IPS-NIHi7 (cell line): ENCODE results near the gene AUP1.
"Not testable (repeated sequence)": the region's sequence is repeated elsewhere in the genome, so short reads cannot be mapped to it uniquely, and the experiment has no call there.

ENCODE experiments used
- DNase-seq: peaks from one replicate; pipeline ENCODE4 v3.0.0; 2012; ENCODE audit warnings: mixed read lengths; ENCODE audit errors: extremely low spot score

The AUP1 gene, protein sequence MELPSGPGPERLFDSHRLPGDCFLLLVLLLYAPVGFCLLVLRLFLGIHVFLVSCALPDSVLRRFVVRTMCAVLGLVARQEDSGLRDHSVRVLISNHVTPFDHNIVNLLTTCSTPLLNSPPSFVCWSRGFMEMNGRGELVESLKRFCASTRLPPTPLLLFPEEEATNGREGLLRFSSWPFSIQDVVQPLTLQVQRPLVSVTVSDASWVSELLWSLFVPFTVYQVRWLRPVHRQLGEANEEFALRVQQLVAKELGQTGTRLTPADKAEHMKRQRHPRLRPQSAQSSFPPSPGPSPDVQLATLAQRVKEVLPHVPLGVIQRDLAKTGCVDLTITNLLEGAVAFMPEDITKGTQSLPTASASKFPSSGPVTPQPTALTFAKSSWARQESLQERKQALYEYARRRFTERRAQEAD

DNA sequence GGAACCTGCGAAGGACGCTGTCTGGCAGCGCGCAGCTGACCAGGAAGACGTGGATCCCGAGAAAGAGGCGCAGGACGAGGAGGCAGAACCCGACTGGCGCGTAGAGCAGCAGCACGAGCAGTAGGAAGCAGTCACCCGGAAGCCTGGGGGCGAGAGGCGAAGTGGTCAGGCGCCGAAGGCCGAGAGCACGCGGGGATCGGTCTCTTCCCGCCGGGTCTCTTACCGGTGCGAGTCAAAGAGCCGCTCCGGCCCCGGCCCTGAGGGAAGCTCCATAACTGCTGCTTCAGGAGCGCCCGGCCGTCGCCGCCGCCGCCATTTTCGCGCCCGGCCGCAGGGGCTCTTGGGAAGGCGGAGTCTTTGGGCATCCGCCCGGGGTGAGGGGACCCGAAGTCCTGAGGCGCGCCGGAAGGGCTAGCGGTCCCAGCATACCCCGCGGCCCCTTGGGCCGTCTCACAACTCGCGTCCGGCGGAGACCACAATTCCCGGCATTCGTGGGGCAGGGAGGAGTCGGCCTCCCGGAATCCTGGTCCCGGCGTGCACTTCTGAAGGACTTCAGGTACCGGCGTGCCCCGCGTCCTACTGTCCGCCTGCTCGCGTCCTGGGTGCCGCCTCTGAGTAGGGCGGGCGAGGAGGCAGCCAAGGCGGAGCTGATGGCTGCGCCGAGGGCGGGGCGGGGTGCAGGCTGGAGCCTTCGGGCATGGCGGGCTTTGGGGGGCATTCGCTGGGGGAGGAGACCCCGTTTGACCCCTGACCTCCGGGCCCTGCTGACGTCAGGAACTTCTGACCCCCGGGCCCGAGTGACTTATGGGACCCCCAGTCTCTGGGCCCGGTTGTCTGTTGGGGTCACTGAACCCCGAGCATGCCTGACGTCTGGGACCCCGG lies at the start of gene AUP1, which contains the start of gene HTRA2:
Gene AUP1, minus strand, starts transcription at position 350 of the 882 bp plus-strand sequence. Its CDS starts 77 bp downstream, at position 273.
Gene HTRA2, plus strand, starts transcription at position 577 of the 882 bp plus-strand sequence. Its CDS starts 74 bp downstream, at position 651.
- peak; percentile 99 for DNase-seq

- DNase-seq = no peak
These were observed 48.9 kb upstream of the AUP1 start for GRCh38 chr2:74578408-74578807.

DNA sequence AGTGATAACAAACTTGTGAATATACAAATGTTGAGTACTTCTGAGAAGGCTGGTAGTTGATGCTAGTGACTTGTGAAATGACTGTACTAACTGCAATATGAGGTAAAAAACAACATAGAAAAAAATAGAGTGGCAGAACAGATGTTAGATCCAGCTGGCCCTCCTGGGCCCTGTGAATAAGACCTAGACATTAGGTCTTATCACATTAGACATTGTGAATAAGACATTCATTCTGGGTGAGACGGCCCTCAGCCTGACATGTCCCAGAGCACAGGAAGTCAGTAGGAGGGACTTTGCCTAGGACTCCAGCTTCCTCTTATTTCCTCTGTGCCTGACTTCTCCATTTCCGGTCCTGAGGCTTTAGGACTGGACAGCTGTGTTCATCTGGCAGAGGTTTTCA lies 47.9 kb upstream of the AUP1 start:
- DNase-seq = no peak

DNA sequence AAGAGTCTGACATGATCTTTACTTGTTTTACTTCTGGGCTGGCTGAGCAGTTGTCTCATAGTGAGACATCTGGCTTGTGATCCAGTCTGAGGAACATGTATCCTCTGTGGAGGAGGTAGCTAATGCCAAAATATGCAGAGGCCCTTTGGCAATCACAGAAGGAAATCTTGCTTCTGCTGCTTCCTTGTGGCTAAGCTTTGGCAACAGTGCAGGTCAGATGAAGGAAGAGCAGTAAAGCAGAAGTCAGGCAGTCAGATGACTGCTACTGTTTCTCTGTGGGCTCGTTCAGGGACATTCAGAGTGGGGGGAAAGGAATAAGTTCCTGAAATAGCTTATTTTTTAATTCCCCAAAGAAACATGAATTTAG lies 47.3 kb upstream of the AUP1 start:
- DNase-seq = no peak

GRCh38 chr2:74576211-74576862 lies 46.8 kb upstream of the AUP1 start:
- DNase-seq = no peak

- DNase-seq = no peak
These were observed 45.8 kb upstream of the AUP1 start for GRCh38 chr2:74575320-74575719.

- DNase-seq = no peak
These were observed 44.4 kb upstream of the AUP1 start for GRCh38 chr2:74573747-74574562.

DNA sequence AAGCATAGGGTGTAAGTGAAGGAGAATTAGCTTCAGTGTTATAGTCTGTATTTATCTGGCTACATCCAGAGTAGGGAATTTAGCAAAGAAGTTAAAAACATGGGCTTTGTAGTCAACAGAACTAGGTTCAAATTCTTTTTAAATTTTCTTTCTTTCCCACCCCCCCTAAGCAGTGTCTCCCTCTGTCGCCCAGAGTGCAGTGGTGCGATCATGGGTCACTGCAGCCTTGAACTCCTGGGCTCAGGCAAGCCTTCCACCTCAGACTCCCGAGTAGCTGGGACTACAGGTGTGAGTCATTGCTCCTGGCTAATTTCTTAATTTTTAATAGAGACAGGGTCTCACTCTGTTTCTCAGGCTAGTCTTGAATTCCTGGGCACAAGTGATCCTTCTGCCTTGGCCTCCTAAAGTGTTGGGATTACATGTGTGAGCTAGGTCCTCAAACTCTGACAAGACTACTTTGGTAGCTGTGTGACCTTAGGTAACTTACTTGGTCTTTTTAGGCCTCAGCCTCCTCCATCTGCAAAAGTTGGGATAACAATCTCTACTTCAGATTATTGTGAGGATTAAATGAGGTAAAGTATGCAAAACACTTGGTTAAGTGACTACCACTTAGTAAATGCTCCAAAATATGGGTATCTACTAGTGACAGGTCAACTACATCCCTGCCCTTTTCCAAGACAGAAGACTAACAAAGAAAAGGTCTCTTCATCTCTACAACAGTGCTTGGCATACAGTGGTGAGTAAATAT lies 42.8 kb upstream of the AUP1 start:
- DNase-seq = no peak

DNA sequence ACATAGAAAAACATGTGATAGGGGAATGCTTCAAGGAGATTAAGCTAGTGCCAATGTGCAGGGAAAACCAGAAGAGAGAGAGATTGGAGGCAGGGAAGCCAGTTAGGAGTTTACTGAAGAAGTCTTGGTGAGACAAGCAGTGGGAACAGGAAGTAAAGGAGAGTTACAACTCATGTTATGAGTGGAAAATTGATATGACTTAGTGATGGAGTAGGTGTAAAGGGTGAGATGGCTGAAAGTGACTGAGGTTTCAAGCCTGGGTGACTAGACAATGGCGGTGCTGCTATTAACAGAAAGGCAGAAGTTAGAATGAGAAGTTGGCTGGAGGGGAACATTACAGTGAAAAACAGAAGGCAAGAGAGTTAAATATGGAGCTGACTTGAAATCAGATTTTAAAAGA lies 41.6 kb upstream of the AUP1 start:
- DNase-seq = no peak

- no peak for DNase-seq
These were observed 40.2 kb upstream of the AUP1 start for GRCh38 chr2:74569686-74570085.

DNA sequence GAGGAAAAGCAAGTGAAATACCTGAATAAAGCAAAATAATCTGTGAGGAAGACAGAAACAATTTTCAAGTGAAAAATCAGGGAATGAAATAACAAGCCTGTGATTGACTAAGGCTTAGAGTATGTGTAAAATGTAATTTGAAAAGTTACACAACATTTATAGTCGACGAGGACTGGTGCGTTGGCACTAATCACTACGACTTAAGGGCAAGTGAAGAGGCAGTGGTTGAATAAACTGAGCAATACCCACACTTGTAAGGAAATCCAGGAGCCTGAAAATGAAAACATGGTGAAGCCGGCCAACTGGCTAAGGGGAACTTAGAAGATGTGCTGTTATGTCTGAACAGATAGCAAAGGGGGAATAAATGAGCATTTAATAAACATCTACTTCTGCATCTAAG lies 38.4 kb upstream of the AUP1 start:
- no peak for DNase-seq

DNA sequence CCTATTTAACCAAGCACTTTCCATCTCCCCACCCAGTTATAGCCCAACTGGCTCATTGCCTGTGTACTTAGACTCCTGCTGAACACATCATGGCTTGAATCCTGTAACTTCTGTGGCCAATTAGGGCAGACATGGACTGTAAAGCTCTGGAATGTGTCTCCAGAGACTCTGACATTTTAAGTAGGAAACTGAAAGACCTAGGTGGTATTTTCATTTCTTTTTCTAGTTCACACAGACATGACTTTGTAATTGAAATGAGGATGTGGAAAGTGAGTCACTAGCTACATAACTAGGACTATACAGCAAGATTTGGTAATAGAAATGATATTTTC lies 37.2 kb upstream of the AUP1 start:
- DNase-seq = no peak

GRCh38 chr2:74566076-74566753 lies 36.7 kb upstream of the AUP1 start:
- no peak for DNase-seq

DNA sequence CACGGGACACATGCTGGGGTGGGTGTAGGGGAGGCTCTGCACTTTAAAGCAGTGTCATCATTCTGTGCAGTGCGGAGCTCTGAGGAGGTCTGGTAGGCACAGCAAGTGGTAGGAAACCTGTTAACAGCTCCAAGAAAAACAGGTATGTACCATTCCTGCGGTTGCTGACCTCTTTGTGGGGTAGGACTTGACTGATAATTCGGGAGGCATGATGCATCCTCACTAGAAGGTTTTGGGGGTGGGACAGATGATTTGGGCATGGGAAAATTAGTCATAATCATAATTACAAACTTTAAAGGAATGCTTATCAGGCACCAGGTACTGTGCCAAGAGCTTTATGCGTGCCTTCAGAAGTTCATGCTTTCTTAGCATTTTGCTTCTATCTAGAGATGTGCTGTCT lies 34.7 kb upstream of the AUP1 start:
- DNase-seq = no peak

DNA sequence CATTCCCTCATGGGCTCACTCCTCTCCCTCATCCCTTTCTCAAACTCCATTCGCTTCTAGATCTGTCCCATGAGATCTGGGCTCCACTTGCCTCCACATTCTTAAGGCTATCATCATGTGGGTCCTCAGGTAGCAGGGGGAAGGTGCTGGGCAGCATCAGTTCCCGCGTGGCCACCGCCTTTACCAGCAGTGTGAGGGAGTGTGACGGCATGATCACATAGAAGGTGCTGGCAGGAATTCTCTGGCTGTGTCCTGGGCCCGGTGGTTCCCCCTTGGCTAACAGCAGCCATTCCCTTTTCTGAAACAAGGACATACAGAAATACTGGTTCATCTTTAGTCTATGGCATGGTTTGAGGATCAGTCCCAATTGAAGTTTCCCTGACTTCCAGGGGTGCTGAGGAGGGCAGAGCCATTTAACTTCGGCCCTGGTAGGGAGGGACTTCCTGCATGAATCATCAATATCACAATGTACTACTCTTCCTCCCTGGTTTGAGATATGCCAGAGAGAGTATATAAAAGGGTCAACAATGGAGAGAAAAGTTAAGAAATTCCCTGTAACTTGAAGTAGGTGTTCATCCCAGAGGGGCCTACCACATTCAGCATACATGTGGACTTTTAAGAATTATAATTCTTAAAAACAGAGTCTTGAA lies 32.7 kb upstream of the AUP1 start:
- DNase-seq = no peak

GRCh38 chr2:74561022-74561421 lies 31.5 kb upstream of the AUP1 start:
- not testable (repeated sequence) for DNase-seq

DNA sequence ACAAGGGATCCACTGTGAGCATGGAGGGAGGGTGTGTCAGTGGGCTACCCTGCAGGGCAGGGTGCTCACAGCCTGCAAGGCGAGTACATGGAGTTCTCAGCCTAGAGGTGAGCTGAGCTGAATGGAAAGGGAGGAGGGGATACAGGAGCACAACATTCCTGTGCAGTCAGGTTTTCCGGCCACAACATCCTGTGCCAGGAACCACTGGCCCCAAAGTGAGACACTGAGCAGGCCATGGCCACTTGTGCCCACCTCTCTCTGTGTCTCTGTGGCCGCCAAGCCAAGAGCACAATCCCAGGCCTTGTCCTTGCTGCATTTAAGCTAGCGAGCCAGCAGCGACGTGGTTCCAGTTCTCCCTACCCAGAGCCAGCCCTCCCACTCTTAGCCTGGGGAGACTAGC lies 31.1 kb upstream of the AUP1 start:
- DNase-seq = no peak

DNA sequence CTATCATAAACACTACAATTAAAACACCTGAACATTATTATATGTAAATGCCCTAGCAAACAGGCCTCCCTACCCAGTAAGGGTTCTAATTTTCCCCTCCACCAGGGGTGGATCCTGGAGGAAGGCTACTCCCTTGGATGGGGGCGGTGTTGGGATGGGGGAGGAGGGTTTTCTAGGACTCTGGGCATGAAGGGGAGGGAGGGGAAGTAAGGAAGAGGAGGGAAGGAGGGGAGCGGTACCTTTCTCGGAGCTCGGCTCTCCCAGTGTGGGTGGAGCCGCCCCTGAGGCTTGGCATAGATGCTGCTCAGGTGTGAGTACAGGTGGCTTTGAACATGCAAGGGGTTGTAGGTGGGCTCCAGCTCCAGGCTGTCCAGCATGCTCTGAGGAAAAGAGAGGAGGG lies 30.4 kb upstream of the AUP1 start:
- DNase-seq = peak; percentile 45
